A549 (cell line): ENCODE results near the gene SIN3A. TPM values are rescaled to one million over a fixed set of nuclear protein-coding genes. Genes with fewer than 3 reads are reported as not detected.
"Not testable (repeated sequence)": the region's sequence is repeated elsewhere in the genome, so short reads cannot be mapped to it uniquely, and the experiment has no call there.

Experiments used
- ATAC-seq, 2 experiments: fragments of 200-7000 bp in 1 of 2; fragments of >200 bp in 1 of 2; cut with Nextera tagmentation in 1 of 2; cut with Tn5 transposase in 1 of 2; 3 replicates each; pipeline versions ENCODE4 v1.8.0 to v1.9.1; 2018 to 2020; ENCODE audit warnings: mild to moderate bottlenecking in 1 of 2, moderate library complexity in 1 of 2
- CTCF ChIA-PET: fragments of 300-600 bp; sonication (Branson Sonifier 250); formaldehyde crosslinking; extraction: SDS; loops from one replicate; lab custom pipeline; 2021; ENCODE audit warnings: antibody characterized with exemption, inconsistent platforms; lab: Yijun Ruan, JAX
- POLR2A ChIA-PET: fragments of 350-600 bp; formaldehyde crosslinking; extraction: SDS; loops from one replicate; lab custom pipeline; 2021; ENCODE audit warnings: antibody characterized with exemption, inconsistent platforms; lab: Yijun Ruan, JAX
- DNase-seq, 2 experiments: peaks; one replicate each; pipeline versions ENCODE4 v3.0.0 to v3.0.0-alpha.2; 2011 to 2016; ENCODE audit warnings: low read depth in 1 of 2, low spot score in 1 of 2
- FAIRE-seq: peaks from 2 replicates; lab custom pipeline; 2011; peaks lifted over from hg19 to GRCh38; lab: Jason Lieb, UNC
- H3K27ac ChIP-seq, 2 experiments: fragments of >200 bp; sonication (Bioruptor Twin); formaldehyde crosslinking; 3 replicates each; pipeline ENCODE4 v1.5.1; 2016 to 2017
- H3K4me1 ChIP-seq: fragments of >200 bp; sonication (Bioruptor Twin); formaldehyde crosslinking; 3 replicates; pipeline ENCODE4 v1.6.1; 2016
- H3K4me2 ChIP-seq: fragments of >200 bp; sonication (Bioruptor Twin); formaldehyde crosslinking; 3 replicates; pipeline ENCODE4 v1.6.1; 2016
- H3K4me3 ChIP-seq: fragments of >200 bp; sonication (Bioruptor Twin); formaldehyde crosslinking; 3 replicates; pipeline ENCODE4 v1.5.1; 2016
- H3K9me3 ChIP-seq: fragments of >200 bp; sonication (Bioruptor Twin); formaldehyde crosslinking; 3 replicates; pipeline ENCODE4 v1.6.1; 2016
- ATOH8 ChIP-seq: fragments of 250-450 bp; sonication (Bioruptor Pico); IDR thresholded peaks from 2 replicates; pipeline ENCODE4 v1.5.0; 2020; ENCODE audit warnings: low read depth, mild to moderate bottlenecking, moderate library complexity
- BCL3 ChIP-seq: fragments of >200 bp; sonication (Bioruptor Twin); formaldehyde crosslinking; IDR thresholded peaks from 3 replicates; pipeline ENCODE4 v1.6.1; 2016
- CHD2 ChIP-seq: fragments of 150-350 bp; IDR thresholded peaks from 2 replicates; pipeline ENCODE4 v1.6.1; 2014; ENCODE audit warnings: low read length; ENCODE audit not compliant: partially characterized antibody
- CHD4 ChIP-seq: fragments of 200-600 bp; sonication (generic); IDR thresholded peaks from 2 replicates; pipeline ENCODE4 v1.6.1; 2016; ENCODE audit warnings: antibody characterized with exemption, mild to moderate bottlenecking, borderline replicate concordance
- CTCF ChIP-seq: fragments of >200 bp; sonication (Bioruptor Twin); formaldehyde crosslinking; IDR thresholded peaks from 3 replicates; pipeline ENCODE4 v1.5.1; 2016
- EHMT2 ChIP-seq: fragments of 200-600 bp; sonication (generic); IDR thresholded peaks from 2 replicates; pipeline ENCODE4 v1.6.1; 2016; ENCODE audit warnings: antibody characterized with exemption, low read depth, mild to moderate bottlenecking, moderate library complexity
- EP300 ChIP-seq, 2 experiments: fragments of >200 bp; sonication (Bioruptor Twin); formaldehyde crosslinking; IDR thresholded peaks; 2 replicates in 1 of 2; 3 replicates in 1 of 2; pipeline ENCODE4 v1.6.1; 2016 to 2017
- FOSB ChIP-seq: fragments of 250-450 bp; sonication (Bioruptor Pico); IDR thresholded peaks from 2 replicates; pipeline ENCODE4 v1.5.0; 2020; ENCODE audit warnings: mild to moderate bottlenecking, moderate library complexity
- FOSL2 ChIP-seq, 2 experiments: fragments of 450-650 bp in 1 of 2; fragments of >200 bp in 1 of 2; sonication (Bioruptor Twin) in 1 of 2; formaldehyde crosslinking; IDR thresholded peaks; 2 replicates each; pipeline versions ENCODE4 v1.5.0 to v1.6.1; 2016 to 2020; ENCODE audit warnings: mild to moderate bottlenecking in 1 of 2, moderate library complexity in 1 of 2
- HES2 ChIP-seq: fragments of >200 bp; sonication (Bioruptor Twin); formaldehyde crosslinking; IDR thresholded peaks from 2 replicates; pipeline ENCODE4 v1.6.1; 2016
- HOXB5 ChIP-seq: fragments of 250-450 bp; sonication (Bioruptor Pico); IDR thresholded peaks from 2 replicates; pipeline ENCODE4 v1.5.0; 2020; ENCODE audit warnings: mild to moderate bottlenecking, moderate library complexity
- MAZ ChIP-seq: fragments of 150-350 bp; IDR thresholded peaks from 2 replicates; pipeline ENCODE4 v1.6.1; 2014; ENCODE audit warnings: antibody characterized with exemption, low read depth, low read length, borderline replicate concordance
- PBX3 ChIP-seq: IDR thresholded peaks from 2 replicates; pipeline ENCODE4 v1.6.1; 2012
- RAD21 ChIP-seq, 2 experiments: fragments of >200 bp in 1 of 2; sonication (Bioruptor Twin) in 1 of 2; formaldehyde crosslinking in 1 of 2; IDR thresholded peaks in 1 of 2; conservative IDR thresholded peaks in 1 of 2; 2 replicates in 1 of 2; 3 replicates in 1 of 2; pipeline ENCODE4 v1.6.1; 2012 to 2018; ENCODE audit warnings: inconsistent platforms in 1 of 2
- RNF2 ChIP-seq: fragments of 200-600 bp; sonication (generic); IDR thresholded peaks from 2 replicates; pipeline ENCODE4 v1.6.1; 2016; ENCODE audit warnings: low read depth, mild to moderate bottlenecking, antibody characterized with exemption, moderate library complexity, borderline replicate concordance
- TP53 ChIP-seq: fragments of 250-450 bp; sonication (Bioruptor Pico); IDR thresholded peaks from 2 replicates; pipeline ENCODE4 v1.5.0; 2021; ENCODE audit warnings: mild to moderate bottlenecking, moderate library complexity
- ZNF302 ChIP-seq: fragments of 250-450 bp; sonication (Bioruptor Pico); IDR thresholded peaks from 2 replicates; pipeline ENCODE4 v1.9.0; 2021; ENCODE audit warnings: inconsistent platforms, mild to moderate bottlenecking, moderate library complexity
- WGBS: methylation state at CpG from one replicate; pipeline ENCODE4 v1.1.6; 2017; ENCODE audit errors: missing lambda C conversion rate; 5-methylcytosine and 5-hydroxymethylcytosine counted together
- polyA plus RNA-seq, 4 experiments: library from polyadenylated mRNA; depleted of rRNA in 3 of 4; stranded (reverse); fragments of >200 nt; fragmentation: RNase III in 1 of 4; extraction: RNeasy Plus Mini Kit Qiagen cat#74134 plus additional on column Dnase treatment in 1 of 4; gene quantifications; 2 replicates in 3 of 4; 3 replicates in 1 of 4; pipeline ENCODE4 v1.2.3, GENCODE V29; 2011 to 2017

SIN3A gene
- polyA plus RNA-seq, 2 of the 4 experiments (the other 2 are of a cell fraction) = 35.9 to 48.7 TPM

GRCh38 chr15:75346796-75347221 lies 104.7 kb downstream of the SIN3A start, which contains the start of gene NEIL1:
Gene NEIL1, plus strand, starts transcription at chr15:75347039. Its CDS starts 1,867 bp downstream, at chr15:75348906.
- no peaks in the 10 kb centered on the region for H3K9me3 ChIP-seq
- peak within 1 kb of the TSS; percentile 91 for H3K4me3 ChIP-seq
- DNase-seq (no peak), FAIRE-seq (no peak), ATAC-seq (no peak)
- ChIA-PET CTCF (interaction anchor here (0.6 to 2.4 kb wide), 5 partner anchors 9 to 396 kb away, joined by 3 to 14 read pairs (median 3); partner anchors contain the start of gene SNUPN), POLR2A (no interaction called here)
- 83% methylated on average over 20 of the region's 20 CpGs for WGBS
- TF ChIP-seq PBX3 = no peak
- TF ChIP-seq TP53 (CRISPR knock-in tag) = no peak
- no peak for TF ChIP-seq ATOH8 (CRISPR knock-in tag)
- peak within 1 kb of the TSS; percentile 100 for H3K4me2 ChIP-seq
- peaks cover 4% of the 10 kb centered on the region; the same call in 1 of the 3 replicates for H3K4me1 ChIP-seq
- H3K27ac ChIP-seq = peak within 1 kb of the TSS; percentile 95 to 96

- FAIRE-seq, H3K27ac ChIP-seq, DNase-seq, H3K4me2 ChIP-seq, H3K9me3 ChIP-seq, ATAC-seq, H3K4me3 ChIP-seq, H3K4me1 ChIP-seq: not testable (repeated sequence)
- WGBS = 58% methylated on average over 8 of the region's 8 CpGs
- ChIA-PET POLR2A (interaction anchor here (1.2 kb wide), 1 partner anchor 25 kb away, joined by 3 read pairs; the partner anchor contains the start of gene MAN2C1), CTCF (interaction anchor here (1.2 to 1.7 kb wide), 2 partner anchors 11 to 24 kb away, joined by 4 to 7 read pairs; partner anchors contain the start of gene MAN2C1)
Measured at GRCh38 chr15:75343953-75344352, 107.5 kb downstream of the SIN3A start.

GRCh38 chr15:75342221-75342620 lies 109.3 kb downstream of the SIN3A start:
- no peak overlapping the region for H3K4me3 ChIP-seq
- no peak overlapping the region for H3K27ac ChIP-seq
- TF ChIP-seq ZNF302 (CRISPR knock-in tag) (no peak), FOSB (CRISPR knock-in tag) (no peak)
- TF ChIP-seq, all 56 proteins: peak for 0
- CTCF ChIA-PET = no interaction called here
- H3K4me1 ChIP-seq = no peaks in the 10 kb centered on the region
- ATAC-seq = no peak
- no peak for DNase-seq
- 78% methylated on average over 6 of the region's 6 CpGs for WGBS
- POLR2A ChIA-PET = no interaction called here
- FAIRE-seq = no peak
- H3K4me2 ChIP-seq = no peak overlapping the region
- H3K9me3 ChIP-seq = no peaks in the 10 kb centered on the region

- H3K9me3 ChIP-seq = no peaks in the 10 kb centered on the region
- WGBS = 95% methylated on average over 12 of the region's 13 CpGs
- ATAC-seq (no peak), FAIRE-seq (no peak), DNase-seq (no peak)
- peaks cover 11% of the 10 kb centered on the region; the same call in 2 of the 3 replicates for H3K4me1 ChIP-seq
- ChIA-PET CTCF (interaction anchor here (0.7 to 1.6 kb wide), 5 partner anchors 9 to 301 kb away, joined by 3 to 10 read pairs (median 3); partner anchors contain the start of gene IMP3), POLR2A (interaction anchor here (1.1 kb wide), 1 partner anchor 8 kb away, joined by 3 read pairs; no protein-coding TSS in a partner anchor)
- no peak overlapping the region for H3K4me3 ChIP-seq
- no peak overlapping the region for H3K27ac ChIP-seq
- no peak overlapping the region for H3K4me2 ChIP-seq
- no peak for TF ChIP-seq MAZ
- TF ChIP-seq EP300 (IDR thresholded peaks at IDR 0.05) = no peak
- TF ChIP-seq CHD2 = no peak
- no peak for TF ChIP-seq BCL3
- TF ChIP-seq FOSL2 (IDR thresholded peaks at IDR 0.05) = no peak
- no peak for TF ChIP-seq FOSL2 (CRISPR knock-in tag; IDR thresholded peaks at IDR 0.05)
- no peak for TF ChIP-seq TP53 (CRISPR knock-in tag)
- no peak for TF ChIP-seq PBX3
- TF ChIP-seq CHD4 = no peak
- no peak for TF ChIP-seq EHMT2
- TF ChIP-seq RAD21 (conservative IDR thresholded peaks at IDR 0.05 in 1 of 2, IDR thresholded peaks at IDR 0.05 in 1 of 2) = no peak
- no peak for TF ChIP-seq RNF2
- no peak for TF ChIP-seq CTCF
- TF ChIP-seq HES2 = no peak
- no peak for TF ChIP-seq HOXB5
Measured at GRCh38 chr15:75339531-75340240, 111.8 kb downstream of the SIN3A start.
